IPS-18a (cell line): ENCODE data around the gene KIR2DL1.
"Not testable (repeated sequence)": the region's sequence is repeated elsewhere in the genome, so short reads cannot be mapped to it uniquely, and the experiment has no call there.

Experiments
- H3K27ac ChIP-seq: one replicate; pipeline ENCODE4 v1.5.1; 2013; ENCODE audit warnings: low read length
- H3K27me3 ChIP-seq: one replicate; pipeline ENCODE4 v1.6.1; 2013; ENCODE audit warnings: mild to moderate bottlenecking, low read length; ENCODE audit not compliant: control insufficient read depth, insufficient read depth
- H3K36me3 ChIP-seq: one replicate; pipeline ENCODE4 v1.6.1; 2013; ENCODE audit warnings: low read depth, low read length; ENCODE audit not compliant: control insufficient read depth
- H3K4me1 ChIP-seq: one replicate; pipeline ENCODE4 v1.6.1; 2013; ENCODE audit warnings: low read depth, low read length; ENCODE audit not compliant: control insufficient read depth
- H3K4me3 ChIP-seq: one replicate; pipeline ENCODE4 v1.5.1; 2013; ENCODE audit warnings: low read length
- H3K9ac ChIP-seq: one replicate; pipeline ENCODE4 v1.6.1; 2013; ENCODE audit warnings: mild to moderate bottlenecking, low read length, moderate library complexity
- H3K9me3 ChIP-seq: one replicate; pipeline ENCODE4 v1.6.1; 2013; ENCODE audit warnings: low read depth, low read length; ENCODE audit not compliant: control insufficient read depth

The KIR2DL1 gene

DNA sequence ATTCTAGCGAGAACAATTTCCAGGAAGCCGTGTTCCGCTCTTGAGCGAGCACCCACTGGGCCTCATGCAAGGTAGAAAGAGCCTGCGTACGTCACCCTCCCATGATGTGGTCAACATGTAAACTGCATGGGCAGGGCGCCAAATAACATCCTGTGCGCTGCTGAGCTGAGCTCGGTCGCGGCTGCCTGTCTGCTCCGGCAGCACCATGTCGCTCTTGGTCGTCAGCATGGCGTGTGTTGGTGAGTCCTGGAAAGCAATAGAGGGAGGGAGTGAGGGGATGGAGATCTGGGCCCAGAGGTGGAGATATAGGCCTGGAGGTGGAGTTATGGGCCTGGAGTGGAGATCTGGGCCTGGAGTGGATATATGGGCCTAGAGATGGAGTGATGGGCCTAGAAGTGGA lies at the start of gene KIR2DL1:
Gene KIR2DL1 (plus strand): TSS at position 148 of the 400 bp plus-strand sequence. CDS start 58 bp downstream, at position 206.
- not testable (repeated sequence) for H3K4me3 ChIP-seq, H3K9ac ChIP-seq, H3K4me1 ChIP-seq, H3K27ac ChIP-seq, H3K36me3 ChIP-seq, H3K27me3 ChIP-seq
- H3K9me3 ChIP-seq, result peaks cover 15% of the 10 kb centered on the region

DNA sequence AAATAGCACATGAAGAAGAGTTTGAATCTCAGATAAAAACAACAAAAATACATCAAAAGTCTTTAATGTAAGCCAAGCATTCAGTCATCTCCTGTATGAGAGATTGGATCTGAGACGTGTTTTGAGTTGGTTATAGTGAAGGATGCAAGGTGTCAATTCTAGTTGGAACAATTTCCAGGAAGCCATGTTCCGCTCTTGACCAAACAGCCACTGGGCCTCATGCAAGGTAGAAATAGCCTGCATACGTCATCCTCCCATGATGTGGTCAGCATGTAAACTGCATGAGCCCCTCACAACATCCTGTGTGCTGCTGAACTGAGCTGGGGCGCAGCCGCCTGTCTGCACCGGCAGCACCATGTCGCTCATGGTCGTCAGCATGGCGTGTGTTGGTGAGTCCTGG lies 45.5 kb upstream of the KIR2DL1 start, which contains the start of gene KIR3DL3:
Gene KIR3DL3 (plus strand): TSS at position 301 of the 400 bp plus-strand sequence. CDS start 55 bp downstream, at position 356.
- H3K4me3 ChIP-seq, result no peak within 1 kb of the TSS
- H3K4me1 ChIP-seq, result no peaks in the 10 kb centered on the region
- H3K9ac ChIP-seq, result no peak within 1 kb of the TSS
- no peaks in the 10 kb centered on the region for H3K36me3 ChIP-seq
- no peak within 1 kb of the TSS for H3K27ac ChIP-seq
- peaks cover 54% of the 10 kb centered on the region for H3K9me3 ChIP-seq
- H3K27me3 ChIP-seq, result no peaks in the 10 kb centered on the region

GRCh38 chr19:54724644-54725043 lies 44.9 kb upstream of the KIR2DL1 start:
- no peak overlapping the region for H3K4me3 ChIP-seq
- H3K4me1 ChIP-seq, result no peaks in the 10 kb centered on the region
- no peaks in the 10 kb centered on the region for H3K27me3 ChIP-seq
- no peaks in the 10 kb centered on the region for H3K36me3 ChIP-seq
- peaks cover 53% of the 10 kb centered on the region for H3K9me3 ChIP-seq
- no peak overlapping the region for H3K9ac ChIP-seq
- no peak overlapping the region for H3K27ac ChIP-seq

DNA sequence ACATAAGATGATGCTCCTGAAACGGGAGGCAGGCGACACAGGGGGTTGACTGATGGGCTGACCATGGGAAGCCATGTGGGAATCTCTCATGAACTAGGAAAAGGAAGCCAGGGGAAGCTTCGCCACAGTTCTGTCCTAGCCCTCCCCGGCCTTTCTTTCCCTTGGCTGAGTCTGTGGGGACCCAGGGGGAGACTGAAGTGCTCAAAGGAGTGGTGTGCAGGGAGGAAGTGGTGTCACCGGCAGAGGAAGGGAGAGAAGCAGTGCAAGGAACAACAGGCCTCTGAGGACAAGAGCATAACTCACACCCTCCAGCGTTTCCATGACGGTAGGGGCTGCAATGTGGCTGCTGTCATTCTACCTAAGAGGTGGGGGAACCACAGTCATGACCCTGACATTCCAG lies 44.3 kb upstream of the KIR2DL1 start:
- Histone ChIP-seq H3K36me3 (no peaks in the 10 kb centered on the region), H3K27ac (no peak overlapping the region), H3K4me1 (no peaks in the 10 kb centered on the region), H3K4me3 (no peak overlapping the region), H3K9ac (no peak overlapping the region), H3K27me3 (no peaks in the 10 kb centered on the region), H3K9me3 (peaks cover 50% of the 10 kb centered on the region)

DNA sequence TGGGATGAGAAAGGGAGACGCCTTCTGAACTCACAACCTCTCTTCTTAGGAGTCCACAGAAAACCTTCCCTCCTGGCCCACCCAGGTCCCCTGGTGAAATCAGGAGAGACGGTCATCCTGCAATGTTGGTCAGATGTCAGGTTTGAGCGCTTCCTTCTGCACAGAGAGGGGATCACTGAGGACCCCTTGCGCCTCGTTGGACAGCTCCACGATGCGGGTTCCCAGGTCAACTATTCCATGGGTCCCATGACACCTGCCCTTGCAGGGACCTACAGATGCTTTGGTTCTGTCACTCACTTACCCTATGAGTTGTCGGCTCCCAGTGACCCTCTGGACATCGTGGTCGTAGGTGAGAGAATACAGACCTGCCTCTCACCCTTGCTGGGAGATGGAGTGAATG lies 42.0 kb upstream of the KIR2DL1 start:
- Histone ChIP-seq H3K27ac (no peak overlapping the region), H3K36me3 (no peaks in the 10 kb centered on the region), H3K9me3 (peaks cover 47% of the 10 kb centered on the region), H3K4me3 (no peak overlapping the region), H3K4me1 (no peaks in the 10 kb centered on the region), H3K27me3 (no peaks in the 10 kb centered on the region), H3K9ac (no peak overlapping the region)

GRCh38 chr19:54728167-54728566 lies 41.4 kb upstream of the KIR2DL1 start:
- Histone ChIP-seq H3K4me3 (no peak overlapping the region), H3K27ac (no peak overlapping the region), H3K4me1 (no peaks in the 10 kb centered on the region), H3K9me3 (peaks cover 45% of the 10 kb centered on the region), H3K36me3 (no peaks in the 10 kb centered on the region), H3K27me3 (no peaks in the 10 kb centered on the region), H3K9ac (no peak overlapping the region)

DNA sequence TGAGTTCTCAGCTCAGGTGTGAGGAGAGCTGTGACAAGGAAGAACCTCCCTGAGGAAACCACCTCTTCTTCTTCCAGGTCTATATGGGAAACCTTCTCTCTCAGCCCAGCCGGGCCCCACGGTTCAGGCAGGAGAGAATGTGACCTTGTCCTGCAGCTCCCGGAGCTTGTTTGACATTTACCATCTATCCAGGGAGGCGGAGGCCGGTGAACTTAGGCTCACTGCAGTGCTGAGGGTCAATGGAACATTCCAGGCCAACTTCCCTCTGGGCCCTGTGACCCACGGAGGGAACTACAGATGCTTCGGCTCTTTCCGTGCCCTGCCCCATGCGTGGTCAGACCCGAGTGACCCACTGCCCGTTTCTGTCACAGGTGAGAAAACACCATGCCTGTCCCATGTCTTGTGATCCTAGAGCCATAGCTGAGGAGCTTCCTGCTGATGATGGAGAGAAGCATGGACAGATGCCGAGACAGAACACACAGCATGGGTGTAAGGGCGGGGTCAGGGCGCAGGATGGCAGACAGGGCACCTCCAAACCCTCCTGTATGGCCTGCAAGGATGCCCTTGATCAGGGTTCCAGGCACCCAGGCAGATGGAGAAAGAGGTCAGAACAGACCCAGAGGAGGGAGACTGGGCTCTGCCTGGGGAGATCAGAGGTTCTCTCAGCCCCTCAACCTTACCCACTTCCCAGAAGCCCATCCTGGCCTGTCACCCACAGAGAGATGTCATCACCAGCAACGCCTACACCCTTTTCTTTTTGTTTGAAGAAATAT lies 40.0 kb upstream of the KIR2DL1 start:
- Histone ChIP-seq H3K4me1 (no peaks in the 10 kb centered on the region), H3K9me3 (peaks cover 41% of the 10 kb centered on the region), H3K9ac (no peak overlapping the region), H3K27ac (no peak overlapping the region), H3K27me3 (no peaks in the 10 kb centered on the region), H3K4me3 (no peak overlapping the region), H3K36me3 (no peaks in the 10 kb centered on the region)

GRCh38 chr19:54731191-54731590 lies 38.4 kb upstream of the KIR2DL1 start:
- H3K4me1 ChIP-seq, result no peaks in the 10 kb centered on the region
- no peaks in the 10 kb centered on the region for H3K36me3 ChIP-seq
- no peaks in the 10 kb centered on the region for H3K27me3 ChIP-seq
- H3K9ac ChIP-seq, result no peak overlapping the region
- no peak overlapping the region for H3K27ac ChIP-seq
- H3K9me3 ChIP-seq, result peaks cover 32% of the 10 kb centered on the region
- H3K4me3 ChIP-seq, result no peak overlapping the region

GRCh38 chr19:54738306-54738705 lies 31.3 kb upstream of the KIR2DL1 start, which contains the start of gene KIR2DL3:
TSS of gene KIR2DL3 (plus strand) at chr19:54738513. CDS start at chr19:54738546, 33 bp downstream.
- not testable (repeated sequence) for H3K27me3 ChIP-seq, H3K9ac ChIP-seq, H3K4me1 ChIP-seq, H3K36me3 ChIP-seq, H3K4me3 ChIP-seq, H3K27ac ChIP-seq
- peaks cover 39% of the 10 kb centered on the region for H3K9me3 ChIP-seq

DNA sequence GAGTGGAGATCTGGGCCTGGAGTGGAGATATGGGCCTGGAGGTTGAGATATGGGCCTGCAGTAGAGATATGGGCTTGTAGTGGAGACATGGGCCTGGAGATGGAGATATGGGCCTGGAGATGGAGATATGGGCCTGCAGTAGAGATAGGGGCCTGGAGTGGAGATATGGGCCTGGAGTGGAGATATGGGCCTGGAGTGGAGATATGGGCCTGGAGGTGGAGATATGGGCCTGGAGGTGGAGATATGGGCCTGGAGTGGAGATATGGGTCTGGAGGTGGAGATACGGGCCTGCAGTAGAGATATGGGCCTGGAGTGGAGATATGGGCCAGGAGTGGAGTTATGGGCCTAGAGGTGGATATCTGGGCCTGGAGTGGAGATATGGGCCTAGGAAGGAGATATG lies 30.9 kb upstream of the KIR2DL1 start:
- H3K36me3 ChIP-seq, result no peaks in the 10 kb centered on the region
- no peaks in the 10 kb centered on the region for H3K27me3 ChIP-seq
- no peak overlapping the region for H3K4me3 ChIP-seq
- H3K9me3 ChIP-seq, result peaks cover 36% of the 10 kb centered on the region
- H3K9ac ChIP-seq, result no peak overlapping the region
- H3K27ac ChIP-seq, result no peak overlapping the region
- H3K4me1 ChIP-seq, result no peaks in the 10 kb centered on the region

- Histone ChIP-seq H3K4me1 (no peaks in the 10 kb centered on the region), H3K9ac (no peak overlapping the region), H3K36me3 (no peaks in the 10 kb centered on the region), H3K9me3 (peaks cover 32% of the 10 kb centered on the region), H3K27me3 (no peaks in the 10 kb centered on the region), H3K4me3 (no peak overlapping the region), H3K27ac (no peak overlapping the region)
Observed at GRCh38 chr19:54739587-54740497, 29.8 kb upstream of the KIR2DL1 start.
